Measurements from ENCODE around the gene NKD2.

The NKD2 gene

GRCh38 chr5:978054-978453 lies 30.5 kb upstream of the NKD2 start:
- FAIRE-seq (no peak), DNase-seq (ENCODE audit: extremely low spot score, insufficient read length, low read depth) (no peak)

- DNase-seq (ENCODE audit: extremely low spot score, insufficient read length, low read depth) (no peak), FAIRE-seq (no peak)
These were observed 29.9 kb upstream of the NKD2 start for GRCh38 chr5:978693-979092.

- FAIRE-seq (no peak), DNase-seq (ENCODE audit: extremely low spot score, insufficient read length, low read depth) (no peak)
These were observed 29.3 kb upstream of the NKD2 start for GRCh38 chr5:979100-979817.

GRCh38 chr5:980001-980588 lies 28.5 kb upstream of the NKD2 start:
- no peak for DNase-seq (ENCODE audit: extremely low spot score, insufficient read length, low read depth)
- FAIRE-seq, result no peak

- DNase-seq (ENCODE audit: extremely low spot score, insufficient read length, low read depth) (no peak), FAIRE-seq (no peak)
These were observed 27.6 kb upstream of the NKD2 start for GRCh38 chr5:980966-981365.

GRCh38 chr5:981456-981855 lies 27.1 kb upstream of the NKD2 start:
- FAIRE-seq, result no peak
- DNase-seq (ENCODE audit: extremely low spot score, insufficient read length, low read depth), result no peak

GRCh38 chr5:982377-983237 lies 26.0 kb upstream of the NKD2 start:
- DNase-seq (ENCODE audit: extremely low spot score, insufficient read length, low read depth), result no peak
- no peak for FAIRE-seq

GRCh38 chr5:983238-983524 lies 25.4 kb upstream of the NKD2 start:
- DNase-seq (ENCODE audit: extremely low spot score, insufficient read length, low read depth), result no peak
- FAIRE-seq, result no peak

GRCh38 chr5:983568-983967 lies 25.0 kb upstream of the NKD2 start:
- FAIRE-seq (no peak), DNase-seq (ENCODE audit: extremely low spot score, insufficient read length, low read depth) (no peak)

- FAIRE-seq (no peak), DNase-seq (ENCODE audit: extremely low spot score, insufficient read length, low read depth) (no peak)
These were observed 23.8 kb upstream of the NKD2 start for GRCh38 chr5:984774-985173.

- FAIRE-seq, result no peak
- DNase-seq (ENCODE audit: extremely low spot score, insufficient read length, low read depth), result no peak
These were observed 20.8 kb upstream of the NKD2 start for GRCh38 chr5:987761-988160.

- no peak for FAIRE-seq
- no peak for DNase-seq (ENCODE audit: extremely low spot score, insufficient read length, low read depth)
These were observed 20.3 kb upstream of the NKD2 start for GRCh38 chr5:988322-988721.

GRCh38 chr5:989961-990530 lies 18.6 kb upstream of the NKD2 start:
- FAIRE-seq (no peak), DNase-seq (ENCODE audit: extremely low spot score, insufficient read length, low read depth) (no peak)

- no peak for DNase-seq (ENCODE audit: extremely low spot score, insufficient read length, low read depth)
- no peak for FAIRE-seq
These were observed 16.9 kb upstream of the NKD2 start for GRCh38 chr5:991472-992267.

- DNase-seq (ENCODE audit: extremely low spot score, insufficient read length, low read depth), result no peak
- FAIRE-seq, result no peak
These were observed 14.4 kb upstream of the NKD2 start for GRCh38 chr5:994272-994607.

GRCh38 chr5:994821-995220 lies 13.8 kb upstream of the NKD2 start:
- no peak for DNase-seq (ENCODE audit: extremely low spot score, insufficient read length, low read depth)
- FAIRE-seq, result no peak

- no peak for FAIRE-seq
- DNase-seq (ENCODE audit: extremely low spot score, insufficient read length, low read depth), result no peak
These were observed 13.3 kb upstream of the NKD2 start for GRCh38 chr5:995318-995717.

- FAIRE-seq, result no peak
These were observed 11.6 kb upstream of the NKD2 start for GRCh38 chr5:997001-997474.

GRCh38 chr5:997711-998110 lies 10.9 kb upstream of the NKD2 start:
- FAIRE-seq (no peak), DNase-seq (ENCODE audit: extremely low spot score, insufficient read length, low read depth) (no peak)

More at GRCh38 chr5:997001-997474, 11.6 kb upstream of the NKD2 start:
- DNase-seq (ENCODE audit: extremely low spot score, insufficient read length, low read depth), result no peak
